Activated CD8-positive, alpha-beta memory T cell treated with anti-CD3 and anti-CD28 coated beads, Interleukin-2, amount 50 U/mL, for 4 hours (primary cell): ENCODE measurements around the gene SLCO2A1.

Experiments
- DNase-seq: peaks from one replicate; pipeline ENCODE4 v3.0.0-alpha.2; 2020

The SLCO2A1 gene

DNA sequence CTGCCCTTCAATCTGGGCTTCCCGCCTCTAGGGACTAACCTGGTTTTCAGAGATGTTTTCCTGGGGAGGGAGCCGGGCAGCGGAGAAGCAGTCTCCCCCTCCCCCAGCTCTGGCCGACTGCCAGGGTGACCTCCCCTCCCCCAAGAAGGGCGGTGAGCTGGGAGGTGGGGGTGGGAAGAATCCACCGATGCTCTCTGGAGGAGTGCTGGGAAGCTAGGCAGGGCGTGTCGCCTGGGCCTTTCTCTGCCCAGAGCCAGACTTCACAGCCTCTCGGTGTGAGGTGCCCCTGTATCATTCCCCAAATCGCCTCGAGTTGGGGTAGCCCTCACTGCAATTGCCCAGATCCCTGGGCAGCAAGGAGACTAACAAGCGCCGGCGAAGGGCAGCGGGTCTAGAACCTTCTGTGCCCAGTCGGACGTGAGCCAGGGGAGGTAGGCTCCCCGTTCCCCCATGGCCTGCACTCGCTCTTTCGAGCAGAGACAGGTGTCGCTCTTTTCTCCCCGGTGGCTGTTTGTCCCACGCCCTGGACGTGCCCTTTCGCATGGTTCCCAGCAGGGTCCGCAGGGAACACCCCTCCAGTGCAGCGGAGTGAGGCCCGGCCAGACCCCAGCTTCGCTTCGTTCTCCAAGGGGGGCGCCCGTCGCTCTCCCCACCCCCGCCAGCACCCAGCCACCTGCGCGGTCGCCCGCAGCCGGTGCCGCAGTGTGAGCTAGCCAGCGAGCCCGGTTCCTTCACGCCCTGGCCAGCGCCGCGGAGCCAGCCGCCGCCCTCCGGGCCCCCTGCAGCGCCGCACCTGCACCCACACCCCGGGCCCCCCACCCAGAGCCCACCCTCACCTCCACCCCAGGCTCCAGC lies 135.1 kb downstream of the SLCO2A1 start:
- no peak for DNase-seq

DNA sequence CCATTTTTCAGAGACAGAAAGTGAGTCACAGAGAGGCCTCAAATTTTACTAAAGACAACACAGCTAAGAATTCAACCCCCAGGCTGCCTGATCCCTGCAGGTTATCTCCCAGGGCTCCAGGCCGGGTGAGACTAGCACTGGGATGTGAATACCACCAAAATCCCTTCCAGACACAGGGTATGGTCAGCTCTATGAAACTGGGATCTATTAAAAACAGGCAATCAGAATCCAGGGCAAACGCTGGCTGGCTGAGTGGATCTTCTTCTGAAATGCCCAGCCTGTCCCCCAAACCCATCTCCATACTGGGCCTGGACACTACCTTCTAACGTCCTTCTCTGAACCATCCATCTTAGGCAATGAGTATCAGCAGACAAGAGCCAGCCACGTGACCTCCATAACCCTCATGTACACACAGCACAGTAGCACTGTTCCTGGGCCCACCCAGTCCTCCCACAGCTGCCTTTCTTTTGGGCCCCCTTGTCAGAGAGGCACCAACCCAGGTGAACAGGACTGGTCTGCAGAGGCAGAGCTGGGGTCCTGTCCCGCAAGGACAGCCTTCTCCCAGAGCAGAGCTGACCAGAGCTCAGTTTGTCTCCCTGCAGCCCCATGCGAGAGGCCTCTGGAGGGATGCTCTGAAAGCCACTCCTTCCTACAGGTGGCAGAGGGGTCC lies 135.9 kb downstream of the SLCO2A1 start:
- DNase-seq, result no peak

DNA sequence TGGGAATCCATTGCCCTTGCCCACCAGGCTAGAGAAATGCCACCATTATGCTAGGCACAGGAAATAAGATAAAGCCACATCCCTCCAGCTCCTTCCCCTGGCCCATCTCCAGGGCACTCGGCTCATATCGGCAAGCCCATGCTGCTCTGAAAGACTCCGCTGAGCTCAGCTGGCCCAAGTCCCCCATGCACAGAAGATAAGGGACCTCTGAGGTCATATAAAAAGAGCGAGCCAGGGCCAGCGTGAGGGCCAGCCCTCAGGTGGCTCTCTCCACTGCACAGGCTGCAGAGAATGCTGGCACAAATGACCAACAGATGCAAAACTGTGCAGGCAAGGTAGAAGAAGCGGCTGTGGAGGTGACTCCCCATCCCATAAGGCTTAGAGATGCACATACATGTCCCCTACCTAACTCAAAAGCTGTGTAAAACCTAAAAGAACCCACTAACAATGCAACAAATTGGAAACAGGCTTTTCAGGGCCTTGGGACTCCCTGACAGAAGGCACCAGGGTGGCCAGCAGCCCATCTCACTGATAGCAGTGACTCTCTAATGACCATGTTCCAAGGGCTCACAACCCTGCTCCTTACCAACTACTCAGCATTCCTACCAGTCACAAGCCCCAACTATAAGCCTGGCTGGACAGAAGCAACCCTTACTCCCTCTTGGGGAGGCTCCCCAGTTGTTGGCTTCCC lies 137.0 kb downstream of the SLCO2A1 start:
- DNase-seq, result no peak

DNA sequence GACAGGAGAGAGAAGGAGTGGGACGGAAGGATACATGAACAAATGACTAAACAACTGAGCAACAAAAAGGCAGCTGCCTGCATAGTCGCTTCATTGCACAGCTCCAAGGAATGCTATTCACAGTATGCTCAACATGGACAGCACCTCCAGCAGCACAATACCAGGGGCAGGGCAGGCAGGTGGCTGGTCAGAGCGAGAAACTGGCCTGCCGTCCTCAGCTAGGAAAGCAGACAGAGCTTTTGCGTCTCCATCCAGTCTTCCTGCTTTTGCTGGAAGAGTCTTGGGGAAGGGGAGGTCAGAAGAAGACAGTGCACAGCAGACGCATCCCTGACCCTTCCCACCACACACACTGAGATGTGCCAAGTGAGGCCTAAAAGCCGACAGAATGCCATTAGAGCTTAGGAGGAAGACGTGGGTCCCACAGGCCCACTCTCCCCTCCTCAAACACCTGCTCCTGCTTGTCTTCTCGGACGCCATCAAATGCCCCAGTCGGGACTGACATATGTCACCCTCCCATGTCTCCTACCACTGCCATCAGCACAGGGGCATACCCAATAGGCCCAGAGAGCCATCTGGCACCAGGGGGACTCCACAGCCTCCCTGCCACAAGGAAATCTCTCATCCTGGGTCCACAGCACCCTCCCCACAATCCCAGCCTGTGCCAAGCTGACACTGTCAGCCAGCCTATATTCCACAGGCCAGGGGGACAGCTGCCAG lies 137.9 kb downstream of the SLCO2A1 start:
- no peak for DNase-seq

DNA sequence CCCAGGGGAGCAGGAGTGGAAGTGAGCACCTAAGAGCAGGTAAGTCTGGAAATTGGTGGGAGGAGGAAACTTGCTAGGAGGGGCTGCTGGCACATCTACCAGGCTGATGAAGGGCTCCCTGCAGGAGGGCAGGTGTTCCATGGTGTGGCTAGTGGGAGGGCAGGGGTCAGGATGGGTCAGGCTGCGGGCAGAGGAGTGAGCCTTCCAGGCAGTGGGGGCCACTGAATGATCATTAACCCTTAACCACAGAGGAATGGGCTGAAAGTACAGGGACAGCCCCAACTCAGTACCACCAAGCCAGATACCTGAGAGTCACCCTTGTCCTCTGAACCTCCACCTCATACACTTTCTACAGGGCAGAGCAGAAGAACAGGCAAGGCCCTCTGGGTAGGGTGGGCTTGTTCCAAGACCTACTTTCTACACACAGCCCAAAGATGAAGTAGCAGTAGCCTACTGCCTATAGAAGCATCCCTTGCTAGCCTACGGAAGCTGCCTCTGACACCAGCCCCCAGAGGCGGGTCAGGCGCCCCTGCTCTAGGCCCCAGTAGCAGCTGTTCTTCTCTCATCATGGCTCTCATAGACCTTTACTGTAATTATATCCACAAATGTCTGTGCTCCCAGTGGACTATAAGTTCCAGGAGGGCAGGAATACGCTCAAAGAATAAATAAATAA lies 138.6 kb downstream of the SLCO2A1 start:
- DNase-seq, result no peak

DNA sequence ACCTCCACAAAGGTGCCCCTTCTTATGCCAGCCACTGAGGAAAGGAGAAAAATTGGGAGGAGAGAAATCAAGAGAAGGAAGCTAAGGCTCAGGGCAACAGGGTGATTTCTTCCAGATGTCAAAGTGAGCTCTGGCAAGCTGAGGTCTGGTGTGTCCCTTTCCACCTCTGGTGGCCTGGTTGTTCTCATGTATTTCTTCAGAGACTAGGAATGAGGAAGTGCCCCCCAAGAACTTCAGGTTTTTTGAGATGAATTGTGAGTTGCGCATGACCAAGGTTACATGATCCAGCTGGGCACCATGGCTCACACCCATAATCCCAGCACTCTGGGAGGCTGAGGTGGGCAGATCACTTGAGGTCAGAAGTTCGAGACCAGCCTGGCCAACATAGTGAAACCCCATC lies 139.7 kb downstream of the SLCO2A1 start:
- no peak for DNase-seq

DNA sequence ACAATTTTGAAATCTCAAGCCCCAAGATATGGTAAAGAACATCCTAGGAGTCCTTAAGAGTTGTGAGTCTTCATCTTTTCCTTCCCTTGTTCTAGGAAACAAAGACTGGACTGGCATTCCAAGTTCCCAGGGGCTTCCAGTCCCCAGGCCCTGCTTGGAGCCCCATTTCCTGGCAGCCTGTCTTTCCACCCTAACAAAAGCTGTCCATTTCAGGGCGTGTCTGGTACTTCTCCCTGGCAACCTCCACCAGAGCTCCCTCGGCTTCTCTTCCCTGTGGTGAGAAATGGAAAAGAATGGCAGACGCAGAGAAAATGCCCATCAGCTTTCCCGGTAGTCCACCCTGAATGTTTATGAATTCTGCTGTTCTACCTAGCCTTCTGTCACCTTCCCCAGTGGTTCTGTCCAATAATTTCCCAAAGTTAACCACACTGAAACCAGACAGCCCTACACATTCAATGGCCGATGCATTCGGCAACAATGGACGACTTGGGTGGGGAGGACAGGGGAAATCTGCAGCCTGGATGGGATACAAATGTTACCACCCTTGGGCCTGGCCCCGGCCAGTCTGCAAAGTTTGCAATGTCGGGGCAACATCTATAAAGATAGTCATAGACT lies 140.9 kb downstream of the SLCO2A1 start:
- no peak for DNase-seq

DNA sequence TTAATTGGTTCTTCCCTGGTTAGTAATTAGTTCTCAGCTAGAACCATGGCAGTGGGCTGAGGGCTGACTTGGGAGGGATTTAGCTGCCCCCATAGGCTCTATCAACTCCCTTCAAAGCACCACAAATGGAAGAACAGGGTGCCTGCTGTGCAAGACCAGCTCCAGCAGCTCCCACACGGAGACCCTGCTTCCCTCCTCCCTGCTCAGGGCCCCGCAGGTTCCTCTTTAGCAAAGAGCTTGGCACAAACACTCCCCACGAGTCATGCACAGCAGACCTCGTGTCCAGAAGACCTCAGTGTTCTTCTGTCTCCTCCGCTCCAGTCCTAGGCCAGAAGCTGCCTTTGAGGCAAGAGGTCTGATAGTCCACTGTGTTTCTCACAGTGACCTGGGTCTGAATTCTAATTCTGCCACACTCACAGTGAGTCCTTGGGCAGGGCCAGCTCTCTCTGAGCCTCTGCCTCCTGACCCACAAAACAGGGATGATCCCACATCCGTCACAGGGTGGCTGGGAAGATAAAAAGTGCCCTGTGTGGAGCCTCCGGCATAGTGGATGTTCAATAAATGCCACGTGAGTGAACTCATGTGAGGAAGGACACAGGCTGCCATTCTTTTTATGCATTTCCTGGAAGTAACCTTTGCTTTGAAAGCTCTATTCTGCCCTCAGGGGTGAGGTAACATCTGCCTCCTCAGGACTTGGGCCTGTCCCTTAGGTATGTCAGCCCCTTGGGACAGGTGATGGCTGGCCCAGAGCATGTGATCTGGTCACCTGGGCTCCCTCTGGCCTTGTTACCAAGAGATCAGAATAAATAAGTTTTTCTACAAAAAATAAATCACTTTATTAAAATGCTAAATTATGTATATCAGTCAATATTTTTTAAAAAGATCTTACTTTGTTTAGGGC lies 141.7 kb downstream of the SLCO2A1 start:
- no peak for DNase-seq

DNA sequence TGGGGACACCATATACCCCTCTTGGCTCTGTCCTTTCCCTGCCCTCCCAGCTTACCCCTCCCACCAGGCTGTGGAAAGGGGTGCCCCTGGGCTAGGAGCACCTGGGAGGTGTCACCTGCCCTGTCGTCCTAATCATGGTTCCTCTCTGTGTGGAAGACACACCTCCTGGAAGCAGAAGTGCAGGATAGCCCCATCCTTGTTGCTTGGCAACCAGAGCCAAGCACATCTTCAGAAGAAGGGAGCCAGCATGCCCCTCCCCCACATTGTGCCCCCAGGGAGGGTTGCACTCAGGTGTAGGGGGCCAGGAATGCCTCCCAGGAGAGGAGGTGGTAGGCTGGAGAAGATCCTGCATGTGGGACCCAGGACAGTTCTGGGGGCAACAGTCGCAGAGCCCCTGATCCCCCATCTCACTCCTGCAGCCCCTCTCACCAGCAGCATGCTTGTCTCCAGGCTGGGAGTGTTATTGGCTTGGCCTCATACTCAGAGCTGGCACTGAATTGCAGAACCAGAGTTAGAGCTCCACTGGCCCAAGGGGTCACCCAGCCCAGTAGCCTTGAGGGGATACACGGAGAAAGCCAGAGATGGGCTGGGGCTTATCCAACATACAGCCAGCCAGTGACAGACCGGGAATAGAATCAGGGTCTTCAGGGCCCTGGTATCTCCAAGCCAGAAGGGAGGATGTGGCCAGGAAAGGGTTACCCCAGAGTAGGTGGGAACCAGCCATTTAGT lies 142.5 kb downstream of the SLCO2A1 start:
- DNase-seq, result no peak

DNA sequence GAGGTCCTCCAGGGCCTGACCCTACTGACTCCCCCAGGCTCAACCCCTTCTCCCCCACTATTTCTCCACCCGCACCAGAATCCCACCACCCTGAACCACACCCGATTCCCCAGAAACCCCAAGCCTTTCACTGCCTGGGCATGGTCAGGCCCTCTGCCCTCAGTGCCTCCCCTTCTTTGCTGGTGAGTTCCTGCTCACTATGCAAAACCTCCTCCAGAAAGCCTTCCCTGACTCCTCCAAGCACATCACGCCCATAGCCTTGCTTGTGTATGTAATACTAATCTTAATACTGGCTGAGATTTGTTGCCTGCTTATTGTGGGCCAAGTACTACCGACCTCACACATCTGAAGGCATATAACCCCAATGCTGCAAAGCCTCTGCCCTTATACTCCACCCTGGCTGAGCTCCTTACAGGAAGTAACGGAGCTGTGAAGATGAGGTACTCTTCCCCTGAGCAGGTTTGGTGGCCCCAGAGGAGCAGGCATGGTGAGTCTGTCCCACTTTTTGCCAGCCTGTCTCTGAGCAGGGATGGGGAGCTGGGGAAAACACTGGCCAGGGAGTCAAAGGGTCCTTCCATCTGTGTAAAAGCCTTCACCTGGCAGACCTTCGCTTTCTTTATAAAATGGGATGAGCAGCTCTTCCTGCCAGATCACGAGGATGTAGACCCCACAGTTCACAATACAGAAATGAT lies 143.5 kb downstream of the SLCO2A1 start:
- no peak for DNase-seq

DNA sequence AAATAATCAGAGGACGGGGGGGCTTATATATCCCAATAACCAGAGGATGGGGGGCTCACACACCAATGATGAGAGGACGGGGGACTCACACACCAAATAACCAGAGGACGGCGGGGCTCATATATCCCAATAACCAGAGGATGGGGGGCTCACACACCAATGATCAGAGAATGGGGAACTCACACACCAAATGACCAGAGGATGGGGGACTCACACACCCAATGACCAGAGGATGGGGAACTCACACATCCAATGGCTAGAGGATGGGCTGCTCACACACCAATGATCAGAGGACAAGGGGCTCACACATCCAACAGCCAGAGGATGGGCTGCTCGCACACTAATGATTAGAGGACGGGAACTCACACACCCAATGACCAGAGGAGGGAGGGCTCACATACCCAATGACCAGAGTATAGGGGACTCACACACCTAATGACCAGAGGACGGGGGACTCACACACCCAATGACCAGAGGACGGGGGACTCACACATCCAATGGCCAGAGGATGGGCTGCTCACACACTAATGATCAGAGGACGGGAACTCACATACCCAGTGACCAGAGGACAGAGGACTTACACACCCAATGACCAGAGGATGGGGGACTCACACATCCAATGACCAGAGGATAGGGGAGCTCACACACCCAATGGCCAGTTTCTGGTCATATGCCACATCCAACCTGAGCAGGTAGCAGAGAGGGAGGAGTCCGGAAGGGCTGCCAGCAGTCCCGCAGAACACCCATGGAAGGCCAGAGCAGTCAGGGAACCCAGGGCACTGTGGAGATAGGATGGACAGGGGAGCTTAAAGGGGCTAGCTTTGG lies 144.6 kb downstream of the SLCO2A1 start:
- no peak for DNase-seq

DNA sequence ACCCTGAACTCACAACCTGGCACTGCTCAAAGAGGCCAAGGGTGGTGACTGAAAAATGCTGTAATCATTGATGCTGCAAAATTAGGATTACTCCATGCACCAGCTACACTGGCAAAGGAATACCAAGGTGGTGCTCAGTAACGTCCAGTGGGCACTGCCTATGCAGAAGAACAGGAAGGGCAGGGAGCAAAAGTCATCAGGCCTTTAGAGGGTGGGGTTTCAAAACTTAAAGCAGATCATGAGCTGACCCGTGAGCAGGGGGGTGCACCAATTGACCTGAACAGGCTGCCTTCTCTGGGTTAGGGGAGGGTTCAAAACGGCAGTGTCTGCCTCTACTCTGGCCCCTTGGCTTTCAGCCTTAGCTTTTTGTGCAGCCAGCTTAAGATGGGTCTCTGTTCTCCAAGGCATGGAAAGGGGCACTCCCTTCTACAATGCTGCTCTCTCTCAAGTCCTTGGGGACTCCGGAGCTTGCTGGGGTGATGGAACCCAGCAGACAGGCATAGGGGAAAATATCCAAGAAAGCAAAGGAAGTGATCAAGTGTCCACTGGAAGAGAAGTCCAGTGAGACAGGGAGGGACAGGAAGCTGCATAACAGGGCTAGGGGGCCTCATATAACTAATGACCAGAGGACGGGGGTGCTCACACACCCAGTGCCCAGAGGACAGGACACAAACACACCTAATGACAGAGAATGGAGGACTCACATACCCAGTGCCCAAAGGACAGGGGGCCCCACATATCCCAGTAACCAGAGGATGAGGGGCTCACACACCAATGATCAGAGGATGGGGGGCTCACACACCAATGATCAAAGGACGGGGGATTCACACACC lies 145.5 kb downstream of the SLCO2A1 start:
- no peak for DNase-seq

DNA sequence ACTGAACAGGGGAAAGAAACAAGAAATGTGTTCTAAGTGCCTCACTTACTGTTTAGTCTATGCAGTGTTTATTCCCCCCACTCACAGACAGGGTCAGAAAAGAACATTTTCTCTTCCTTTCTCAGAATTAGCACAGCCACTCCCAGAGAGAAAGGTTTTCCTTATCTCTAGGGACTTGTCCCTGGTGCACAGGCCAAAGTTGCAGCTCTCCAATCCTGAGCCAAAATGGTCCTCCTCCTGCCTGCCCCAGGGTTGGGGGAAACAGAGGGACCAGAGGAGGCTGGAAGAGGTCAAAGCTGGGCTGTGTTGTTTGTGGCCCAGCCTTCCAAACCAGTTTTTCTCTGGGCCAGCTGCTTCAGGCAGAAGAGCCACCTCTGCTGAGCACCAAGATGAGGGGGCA lies 146.1 kb downstream of the SLCO2A1 start:
- DNase-seq, result no peak

DNA sequence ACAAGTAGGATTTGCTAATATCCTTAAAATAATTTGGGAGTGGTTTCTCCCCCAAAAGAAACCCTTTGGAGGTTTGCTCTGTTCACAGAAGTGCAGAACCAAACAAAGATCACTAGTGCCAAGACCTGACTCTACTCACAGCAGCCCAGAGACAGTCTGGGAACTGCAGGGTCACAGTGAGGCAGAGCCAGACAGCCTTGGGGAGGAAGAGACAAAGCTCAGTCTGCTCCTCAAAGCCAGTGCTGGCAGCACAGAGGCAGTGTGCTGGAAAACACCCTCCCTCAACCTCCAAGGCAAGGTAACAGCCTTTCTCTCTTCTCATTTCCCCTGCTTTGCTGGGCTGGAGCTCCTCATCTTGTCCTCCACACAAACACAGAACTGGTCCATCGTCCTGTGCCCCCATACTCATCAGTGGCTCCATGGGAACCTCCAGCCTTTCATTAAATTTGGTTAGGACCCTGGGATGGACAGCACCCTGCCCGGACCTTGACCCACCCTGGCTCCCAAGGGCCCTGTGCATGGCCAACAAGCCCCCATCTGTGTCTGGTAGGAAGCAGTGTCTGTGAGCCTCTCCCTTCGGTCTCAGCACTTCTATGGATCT lies 146.6 kb downstream of the SLCO2A1 start:
- DNase-seq, result no peak

DNA sequence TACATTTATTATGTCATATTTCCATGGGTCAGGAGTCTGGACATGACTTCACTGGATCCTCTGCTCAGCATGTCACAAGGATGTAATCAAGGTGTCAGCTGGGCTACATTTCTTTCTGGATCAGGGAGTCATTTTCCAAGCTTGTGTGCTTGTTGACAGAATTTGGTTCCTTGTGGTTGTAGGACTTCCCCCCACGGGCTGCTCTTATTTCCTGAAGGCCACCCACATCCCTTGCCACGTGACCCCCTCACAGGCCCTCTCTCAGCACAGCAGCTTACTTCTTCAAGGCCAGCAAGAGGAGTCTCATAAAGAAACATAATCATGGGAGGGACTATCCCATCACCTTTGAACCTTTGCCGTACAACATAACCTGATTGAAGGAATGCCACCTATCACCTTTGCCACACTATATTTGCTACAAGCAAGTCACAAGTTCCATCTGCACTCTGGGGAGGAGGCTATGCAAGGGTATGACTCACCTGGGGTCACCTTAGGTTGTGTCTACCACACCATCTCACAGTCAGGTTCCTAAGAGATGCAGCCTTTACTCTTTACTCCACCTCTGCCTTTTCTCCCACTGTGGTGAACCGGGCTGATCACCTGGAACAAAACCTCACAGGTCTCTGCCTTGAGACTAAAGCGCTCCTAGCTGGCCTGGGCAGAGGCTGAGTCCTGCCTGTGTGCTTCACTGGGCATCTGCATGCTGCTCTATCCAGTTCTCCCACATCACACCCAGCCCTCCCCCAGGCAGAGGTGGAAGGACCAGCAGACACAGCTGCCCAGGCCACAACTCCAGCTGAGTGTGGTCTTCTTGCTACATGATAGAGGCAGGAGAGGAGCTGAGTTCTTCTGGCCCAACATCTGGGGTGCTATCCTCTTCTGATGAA lies 147.5 kb downstream of the SLCO2A1 start:
- DNase-seq, result no peak

DNA sequence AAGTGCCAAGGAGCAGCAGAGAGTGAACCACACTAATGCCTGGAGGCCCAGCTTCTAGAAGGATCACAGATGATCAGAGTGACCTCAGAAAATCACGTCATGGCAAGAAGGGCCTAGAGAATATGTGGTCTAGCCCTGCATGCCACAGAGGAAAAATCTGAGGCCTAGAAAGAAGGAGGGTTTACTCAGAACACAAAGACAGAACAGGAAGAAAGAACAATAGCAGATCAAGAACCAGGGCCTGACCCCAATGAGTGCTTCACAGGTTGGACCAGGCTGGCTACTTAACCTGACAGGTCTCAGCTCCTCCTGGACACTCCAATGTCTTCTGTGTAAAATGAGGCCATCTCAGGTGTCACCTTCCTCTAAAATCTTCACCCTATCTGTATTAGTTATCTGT lies 148.2 kb downstream of the SLCO2A1 start:
- no peak for DNase-seq
